Esophagus muscularis mucosa (tissue), 4 donors: ENCODE data around the gene GRID1. TPM values are rescaled to one million over a fixed set of nuclear protein-coding genes. Genes with fewer than 3 reads are reported as not detected.

Source experiments
- DNase-seq: peaks from one replicate; pipeline ENCODE4 v3.0.0-alpha.2; 2017; ENCODE audit errors: extremely low spot score
- H3K27ac ChIP-seq, 4 donors: fragments of 200-600 bp; sonication (generic); replicated peaks in 1 of 4; 1 replicate in 3 of 4; 2 replicates in 1 of 4; pipeline ENCODE4 v1.5.1; 2016 to 2019; ENCODE audit warnings: mild to moderate bottlenecking in 1 of 4
- H3K27me3 ChIP-seq, 4 donors: fragments of 200-600 bp; sonication (generic); one replicate each; pipeline versions ENCODE4 v1.5.1 to v1.6.0; 2016 to 2019
- H3K36me3 ChIP-seq, 4 donors: fragments of 200-600 bp; sonication (generic); one replicate each; pipeline ENCODE4 v1.5.1; 2016 to 2019
- H3K4me1 ChIP-seq, 4 donors: fragments of 200-600 bp; sonication (generic); one replicate each; pipeline ENCODE4 v1.5.1; 2016 to 2019
- H3K4me3 ChIP-seq, 4 donors: fragments of 200-600 bp; sonication (generic); 1 replicate in 2 of 4; 2 replicates in 2 of 4; pipeline ENCODE4 v1.5.1; 2016 to 2019; ENCODE audit warnings: mild to moderate bottlenecking in 4 of 4, moderate library complexity in 1 of 4
- H3K9me3 ChIP-seq, 4 donors: fragments of 200-600 bp; sonication (generic); 1 replicate in 3 of 4; 2 replicates in 1 of 4; pipeline ENCODE4 v1.5.1; 2016 to 2019
- CTCF ChIP-seq, 3 experiments: fragments of 200-600 bp in 2 of 3; fragments of 450-650 bp in 1 of 3; sonication (generic) in 2 of 3; IDR thresholded peaks; one replicate each; pipeline ENCODE4 v1.5.1; 2017 to 2019; ENCODE audit warnings: antibody characterized with exemption in 3 of 3, mild to moderate bottlenecking in 2 of 3, moderate library complexity in 1 of 3
- EP300 ChIP-seq: sonication (generic); formaldehyde crosslinking; IDR thresholded peaks from one replicate; pipeline ENCODE4 v1.6.1; 2017; ENCODE audit warnings: antibody characterized with exemption
- POLR2A ChIP-seq: fragments of 450-650 bp; IDR thresholded peaks from one replicate; pipeline ENCODE4 v1.6.1; 2017; ENCODE audit warnings: antibody characterized with exemption, moderate library complexity, mild to moderate bottlenecking, low read depth
- POLR2AphosphoS5 ChIP-seq, 2 donors: sonication (generic); formaldehyde crosslinking; IDR thresholded peaks; one replicate each; pipeline ENCODE4 v1.6.1; 2017; ENCODE audit warnings: antibody characterized with exemption in 2 of 2
- WGBS: methylation state at CpG from one replicate; pipeline ENCODE4 v1.1.5; 2018; 5-methylcytosine and 5-hydroxymethylcytosine counted together
- intact Hi-C: fragments of 100-400 bp; cut with DNase I; formaldehyde crosslinking; loops from one replicate; pipeline ENCODE4 v1.15.1; 2023
- total RNA-seq, 4 donors: library from RNA; depleted of rRNA; stranded (reverse); fragments of >200 nt; gene quantifications; one replicate each; pipeline versions ENCODE4 v1.1.0 to v1.2.1, GENCODE V29; 2016

Gene GRID1
- total RNA-seq, 4 donors from 2014 or later, result under 0.01 to 1.3 (median 1.1) TPM

DNA sequence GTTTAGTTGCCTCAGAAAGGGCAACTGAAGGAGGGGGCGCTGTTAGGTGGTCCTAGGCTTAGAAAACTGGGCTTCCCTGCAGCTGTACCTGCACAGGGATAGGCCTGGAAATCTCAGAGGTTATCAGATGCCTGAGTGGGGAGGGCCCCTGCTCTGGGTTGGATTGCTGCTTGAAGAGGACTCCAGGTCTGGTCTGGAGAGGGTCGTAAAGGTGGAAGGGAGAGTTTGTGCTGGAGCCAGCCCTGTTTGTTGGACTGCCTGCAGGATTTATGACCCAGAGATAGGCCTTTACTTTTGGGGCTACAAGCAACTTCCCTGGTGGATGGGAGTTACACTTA, 765.9 kb downstream of the GRID1 start:
- TF ChIP-seq EP300 (no peak), CTCF (IDR thresholded peaks at IDR 0.05) (no peak), POLR2AphosphoS5 (IDR thresholded peaks at IDR 0.05) (no peak), POLR2A (no peak)
- intact Hi-C loops, result no loop called here
- Histone ChIP-seq H3K4me1 (no peaks in the 10 kb centered on the region), H3K27me3 (no peaks in the 10 kb centered on the region), H3K36me3 (no peaks in the 10 kb centered on the region), H3K4me3 (no peak overlapping the region), H3K9me3 (no peaks in the 10 kb centered on the region), H3K27ac (no peak overlapping the region)
- WGBS, result 93% methylated on average over 2 of the region's 2 CpGs
- DNase-seq, result peak; percentile 89

- WGBS, result 63% methylated on average over 5 of the region's 5 CpGs
- Histone ChIP-seq H3K4me3 (no peak overlapping the region), H3K27me3 (no peaks in the 10 kb centered on the region), H3K4me1 (no peaks in the 10 kb centered on the region), H3K9me3 (no peaks in the 10 kb centered on the region), H3K27ac (no peak overlapping the region), H3K36me3 (no peaks in the 10 kb centered on the region)
- peak; percentile 72 for DNase-seq
- TF ChIP-seq EP300 (no peak), POLR2AphosphoS5 (IDR thresholded peaks at IDR 0.05) (no peak), POLR2A (no peak), CTCF (IDR thresholded peaks at IDR 0.05) (no peak)
- intact Hi-C loops, result no loop called here
These were observed 766.4 kb downstream of the GRID1 start for GRCh38 chr10:85600026-85600743.

- Histone ChIP-seq H3K4me1 (no peaks in the 10 kb centered on the region), H3K36me3 (no peaks in the 10 kb centered on the region), H3K4me3 (no peak overlapping the region), H3K27ac (no peak overlapping the region), H3K27me3 (no peaks in the 10 kb centered on the region), H3K9me3 (no peaks in the 10 kb centered on the region)
- 88% methylated on average over 2 of the region's 2 CpGs for WGBS
- no peak for TF ChIP-seq EP300
- no peak for TF ChIP-seq POLR2A
- TF ChIP-seq POLR2AphosphoS5 (IDR thresholded peaks at IDR 0.05), result no peak
- no peak for TF ChIP-seq CTCF (IDR thresholded peaks at IDR 0.05)
- intact Hi-C loops, result no loop called here
- peak; percentile 80 for DNase-seq
These were observed 767.5 kb downstream of the GRID1 start for GRCh38 chr10:85599081-85599480.

DNA sequence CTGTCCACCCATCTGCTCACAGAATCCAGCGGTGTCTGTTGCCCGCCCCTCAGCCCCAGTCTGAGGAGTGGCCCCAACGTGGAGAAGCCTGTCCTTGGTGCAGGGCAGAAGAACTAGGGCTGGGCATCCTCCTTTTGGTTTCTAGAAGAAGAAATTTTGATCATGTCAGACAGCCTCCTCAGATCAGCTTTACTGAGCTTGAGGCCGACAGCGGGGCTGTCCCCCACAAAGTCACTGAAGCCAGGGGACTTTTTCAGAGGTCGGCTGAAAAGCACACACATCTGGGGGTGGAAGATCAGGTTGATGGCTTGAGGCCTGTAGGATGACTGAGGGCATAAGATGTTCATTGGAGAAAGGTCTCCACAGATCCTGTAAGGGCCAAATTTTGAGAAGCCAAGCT, 767.9 kb downstream of the GRID1 start:
- no peak overlapping the region for H3K27ac ChIP-seq
- 78% methylated on average over 6 of the region's 6 CpGs for WGBS
- intact Hi-C loops, result no loop called here
- DNase-seq, result peak; percentile 66
- TF ChIP-seq EP300 (no peak), POLR2A (no peak), CTCF (IDR thresholded peaks at IDR 0.05) (no peak), POLR2AphosphoS5 (IDR thresholded peaks at IDR 0.05) (no peak)
- H3K36me3 ChIP-seq, result no peaks in the 10 kb centered on the region
- no peak overlapping the region for H3K4me3 ChIP-seq
- no peaks in the 10 kb centered on the region for H3K27me3 ChIP-seq
- no peaks in the 10 kb centered on the region for H3K9me3 ChIP-seq
- no peaks in the 10 kb centered on the region for H3K4me1 ChIP-seq

DNA sequence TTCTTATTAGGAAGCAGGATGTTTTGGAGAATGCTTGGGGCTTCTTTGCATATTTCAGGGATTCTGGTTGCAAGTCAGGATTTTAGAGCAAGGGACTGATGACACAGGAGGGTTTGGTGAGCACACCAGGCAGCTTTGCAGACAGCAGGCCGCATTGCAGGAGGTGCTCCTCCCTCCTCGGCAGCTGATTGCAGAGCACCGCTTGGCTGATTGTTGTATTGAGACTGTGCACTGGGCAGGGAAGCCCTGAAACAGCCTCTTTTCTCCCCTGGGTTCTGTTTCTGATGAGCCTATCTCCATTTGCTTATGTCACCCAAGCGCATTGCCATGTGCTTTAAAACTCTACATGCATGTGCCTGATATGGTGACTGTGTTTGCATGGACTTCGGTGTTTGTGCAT, 769.6 kb downstream of the GRID1 start:
- Histone ChIP-seq H3K36me3 (no peaks in the 10 kb centered on the region), H3K27ac (no peak overlapping the region), H3K4me3 (no peak overlapping the region), H3K27me3 (no peaks in the 10 kb centered on the region), H3K9me3 (no peaks in the 10 kb centered on the region), H3K4me1 (no peaks in the 10 kb centered on the region)
- peak; percentile 84 for DNase-seq
- TF ChIP-seq POLR2AphosphoS5 (IDR thresholded peaks at IDR 0.05) (no peak), CTCF (IDR thresholded peaks at IDR 0.05) (no peak), EP300 (no peak), POLR2A (no peak)
- WGBS, result 79% methylated on average over 5 of the region's 5 CpGs
- intact Hi-C loops, result no loop called here
